Transverse colon (tissue), 4 donors: ENCODE results near the gene TCN2. TPM values are rescaled to one million over a fixed set of nuclear protein-coding genes. Genes with fewer than 3 reads are reported as not detected.

Source experiments
- DNase-seq: peaks from one replicate; pipeline ENCODE4 v3.0.0-alpha.2; 2019
- H3K27ac ChIP-seq, 4 donors: fragments of 200-600 bp; sonication (generic); 2 replicates each; pipeline ENCODE4 v1.5.1; 2016 to 2018; ENCODE audit warnings: inconsistent platforms in 4 of 4
- H3K27me3 ChIP-seq: fragments of 200-600 bp; sonication (generic); 2 replicates; pipeline ENCODE4 v1.5.1; 2017; ENCODE audit warnings: inconsistent platforms
- H3K36me3 ChIP-seq, 4 donors: fragments of 200-600 bp; sonication (generic); 2 replicates each; pipeline ENCODE4 v1.5.1; 2017 to 2019; ENCODE audit warnings: inconsistent platforms in 4 of 4
- H3K4me1 ChIP-seq, 4 donors: fragments of 200-600 bp; sonication (generic); 2 replicates each; pipeline ENCODE4 v1.5.1; 2017 to 2020; ENCODE audit warnings: inconsistent platforms in 4 of 4
- H3K4me3 ChIP-seq, 4 donors: fragments of 200-600 bp; sonication (generic); 1 replicate in 1 of 4; 2 replicates in 3 of 4; pipeline versions ENCODE4 v1.5.1 to v1.6.1; 2017 to 2019; ENCODE audit warnings: inconsistent platforms in 4 of 4
- H3K9me3 ChIP-seq, 2 donors: fragments of 200-600 bp; sonication (generic); 2 replicates each; pipeline ENCODE4 v1.5.1; 2017 to 2019; ENCODE audit warnings: inconsistent platforms in 2 of 2
- EP300 ChIP-seq: sonication (generic); formaldehyde crosslinking; IDR thresholded peaks from one replicate; pipeline ENCODE4 v1.6.1; 2017; ENCODE audit warnings: antibody characterized with exemption, low read depth
- POLR2A ChIP-seq: fragments of 450-650 bp; IDR thresholded peaks from one replicate; pipeline ENCODE4 v1.6.1; 2016; ENCODE audit warnings: antibody characterized with exemption, mild to moderate bottlenecking, moderate library complexity
- POLR2AphosphoS5 ChIP-seq, 3 donors: sonication (generic); formaldehyde crosslinking; IDR thresholded peaks; one replicate each; pipeline ENCODE4 v1.6.1; 2016; ENCODE audit warnings: antibody characterized with exemption in 3 of 3
- WGBS, 2 donors: methylation state at CpG; one replicate each; pipeline ENCODE4 v1.1.5; 2018; ENCODE audit warnings: low coverage in 1 of 2; 5-methylcytosine and 5-hydroxymethylcytosine counted together
- in situ Hi-C, 4 donors: fragments of 200-750 bp; cut with MboI; loops; one replicate each; pipeline versions ENCODE4 v1.15.0 to v1.15.1; 2017; ENCODE audit warnings: low sequenced_read_pairs in 3 of 4, low pct_ligation_motif_present in 1 of 4, low pct_unique_long_range_greater_than_20kb in 1 of 4
- intact Hi-C: fragments of 100-400 bp; cut with DNase I; formaldehyde crosslinking; loops from one replicate; pipeline ENCODE4 v1.15.1; 2023; ENCODE audit warnings: low total_unique reads
- total RNA-seq, 4 donors: library from RNA; depleted of rRNA; stranded (reverse); fragments of >200 nt; gene quantifications; one replicate each; pipeline ENCODE4 v1.1.0, GENCODE V29; 2016
- TF ChIP-seq, protein P1 (sequence below), 5 experiments: fragments of 200-600 bp in 3 of 5; fragments of 450-650 bp in 2 of 5; sonication (generic) in 3 of 5; IDR thresholded peaks; 1 replicate in 2 of 5; 2 replicates in 3 of 5; pipeline ENCODE4 v1.5.1; 2016 to 2017; ENCODE audit warnings: antibody characterized with exemption in 5 of 5, inconsistent platforms in 3 of 5, mild to moderate bottlenecking in 2 of 5, moderate library complexity in 1 of 5

TCN2 gene
- total RNA-seq, 4 donors from 2014 or later = 16.5 to 63.8 (median 28.4) TPM

GRCh38 chr22:30636226-30637077 lies 29.5 kb downstream of the TCN2 start:
- H3K4me3 ChIP-seq = peak overlapping the region; percentile 48 to 75 (median 58)
- peak overlapping the region; percentile 88 to 97 (median 89) for H3K27ac ChIP-seq
- no peaks in the 10 kb centered on the region for H3K9me3 ChIP-seq
- 40% methylated on average over 21 of the region's 45 CpGs; no CpG with 5 or more reads in 1 of the 2 donors for WGBS, 2 donors
- in situ Hi-C loops = loop anchor here in 3 of 4 donors (5.0 to 25.0 kb wide), 3 partner anchors 116 to 278 kb away; no protein-coding TSS in a partner anchor
- H3K36me3 ChIP-seq = no peaks in the 10 kb centered on the region
- peaks cover 20 to 36% (median 32%) of the 10 kb centered on the region in 4 donors for H3K4me1 ChIP-seq
- intact Hi-C loops = no loop called here
- no peaks in the 10 kb centered on the region for H3K27me3 ChIP-seq
- TF ChIP-seq POLR2AphosphoS5 (IDR thresholded peaks at IDR 0.05) (peak in 1 of 3 donors; percentile 13), EP300 (no peak)
- TF ChIP-seq, protein P1, sequence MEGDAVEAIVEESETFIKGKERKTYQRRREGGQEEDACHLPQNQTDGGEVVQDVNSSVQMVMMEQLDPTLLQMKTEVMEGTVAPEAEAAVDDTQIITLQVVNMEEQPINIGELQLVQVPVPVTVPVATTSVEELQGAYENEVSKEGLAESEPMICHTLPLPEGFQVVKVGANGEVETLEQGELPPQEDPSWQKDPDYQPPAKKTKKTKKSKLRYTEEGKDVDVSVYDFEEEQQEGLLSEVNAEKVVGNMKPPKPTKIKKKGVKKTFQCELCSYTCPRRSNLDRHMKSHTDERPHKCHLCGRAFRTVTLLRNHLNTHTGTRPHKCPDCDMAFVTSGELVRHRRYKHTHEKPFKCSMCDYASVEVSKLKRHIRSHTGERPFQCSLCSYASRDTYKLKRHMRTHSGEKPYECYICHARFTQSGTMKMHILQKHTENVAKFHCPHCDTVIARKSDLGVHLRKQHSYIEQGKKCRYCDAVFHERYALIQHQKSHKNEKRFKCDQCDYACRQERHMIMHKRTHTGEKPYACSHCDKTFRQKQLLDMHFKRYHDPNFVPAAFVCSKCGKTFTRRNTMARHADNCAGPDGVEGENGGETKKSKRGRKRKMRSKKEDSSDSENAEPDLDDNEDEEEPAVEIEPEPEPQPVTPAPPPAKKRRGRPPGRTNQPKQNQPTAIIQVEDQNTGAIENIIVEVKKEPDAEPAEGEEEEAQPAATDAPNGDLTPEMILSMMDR (IDR thresholded peaks at IDR 0.05) = peak in 3 of 5 experiments; percentile 11 to 25 (median 12)
- peak; percentile 48 for DNase-seq

- no peak for DNase-seq
- no peaks in the 10 kb centered on the region for H3K27me3 ChIP-seq
- no peaks in the 10 kb centered on the region for H3K9me3 ChIP-seq
- intact Hi-C loops (no loop called here), in situ Hi-C loops (loop anchor here in 3 of 4 donors (5.0 to 25.0 kb wide), 3 partner anchors 115 to 277 kb away; no protein-coding TSS in a partner anchor)
- H3K36me3 ChIP-seq = no peaks in the 10 kb centered on the region
- TF ChIP-seq POLR2AphosphoS5 (IDR thresholded peaks at IDR 0.05) (no peak), EP300 (no peak), POLR2A (no peak)
- TF ChIP-seq, protein P1 (IDR thresholded peaks at IDR 0.05) = no peak
- WGBS, 2 donors = 63 to 100% methylated on average over 1 of the region's 1 CpG
- H3K4me3 ChIP-seq = peak overlapping the region in 1 of 4 donors; percentile 75
- peaks cover 20 to 36% (median 32%) of the 10 kb centered on the region in 4 donors for H3K4me1 ChIP-seq
- H3K27ac ChIP-seq = no peak overlapping the region
Observed at GRCh38 chr22:30637701-30638114, 30.7 kb downstream of the TCN2 start.

DNA sequence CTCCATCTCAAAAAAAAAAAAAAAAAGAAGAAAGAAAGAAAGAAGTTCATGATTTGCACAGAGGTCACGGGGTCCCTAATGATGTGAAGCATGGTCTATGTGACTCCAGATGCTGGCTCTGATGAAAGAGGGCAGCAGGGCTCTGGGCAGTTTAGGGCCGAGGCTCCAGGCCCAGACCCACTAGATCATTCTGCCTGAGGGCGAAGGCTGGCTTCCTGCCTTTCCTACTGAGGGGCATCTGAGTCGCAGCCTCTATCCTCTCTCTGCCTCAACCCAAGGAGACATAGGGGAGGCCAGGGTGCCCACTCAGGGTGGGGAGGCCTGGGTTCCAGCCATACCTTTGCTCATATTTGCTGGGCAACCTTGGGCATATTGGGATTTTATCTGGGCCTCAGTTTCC lies 33.4 kb downstream of the TCN2 start:
- intact Hi-C loops (no loop called here), in situ Hi-C loops (loop anchor here in 1 of 4 donors (25.0 kb wide), 1 partner anchor 272 kb away; no protein-coding TSS in a partner anchor)
- H3K36me3 ChIP-seq = no peaks in the 10 kb centered on the region
- WGBS, 2 donors = 92% methylated on average over 4 of the region's 4 CpGs; no CpG with 5 or more reads in 1 of the 2 donors
- H3K4me1 ChIP-seq = peaks cover 13 to 27% (median 22%) of the 10 kb centered on the region in 4 donors
- H3K27me3 ChIP-seq = no peaks in the 10 kb centered on the region
- no peaks in the 10 kb centered on the region for H3K9me3 ChIP-seq
- H3K4me3 ChIP-seq = no peak overlapping the region
- H3K27ac ChIP-seq = no peak overlapping the region
- TF ChIP-seq POLR2A (no peak), EP300 (no peak), POLR2AphosphoS5 (IDR thresholded peaks at IDR 0.05) (no peak)
- TF ChIP-seq, protein P1 (IDR thresholded peaks at IDR 0.05) = no peak
- DNase-seq = no peak

GRCh38 chr22:30640839-30641430 lies 34.0 kb downstream of the TCN2 start:
- no peak for TF ChIP-seq POLR2A
- TF ChIP-seq EP300 = no peak
- TF ChIP-seq, protein P1 (IDR thresholded peaks at IDR 0.05) = no peak
- no peak for TF ChIP-seq POLR2AphosphoS5 (IDR thresholded peaks at IDR 0.05)
- Histone ChIP-seq H3K4me3 (no peak overlapping the region), H3K9me3 (no peaks in the 10 kb centered on the region), H3K4me1 (peaks cover 13 to 24% (median 20%) of the 10 kb centered on the region in 4 donors), H3K27ac (no peak overlapping the region), H3K27me3 (no peaks in the 10 kb centered on the region), H3K36me3 (no peaks in the 10 kb centered on the region)
- WGBS, 2 donors = 66% methylated on average over 3 of the region's 4 CpGs; no CpG with 5 or more reads in 1 of the 2 donors
- in situ Hi-C loops (loop anchor here in 1 of 4 donors (25.0 kb wide), 1 partner anchor 271 kb away; no protein-coding TSS in a partner anchor), intact Hi-C loops (no loop called here)
- no peak for DNase-seq
